Measurements from ENCODE around the gene ST6GALNAC5. TPM values are rescaled to one million over a fixed set of nuclear protein-coding genes. Genes with fewer than 3 reads are reported as not detected.

ST6GALNAC5 gene
- total RNA-seq, 1 experiment from 2014 or later, result not detected

DNA sequence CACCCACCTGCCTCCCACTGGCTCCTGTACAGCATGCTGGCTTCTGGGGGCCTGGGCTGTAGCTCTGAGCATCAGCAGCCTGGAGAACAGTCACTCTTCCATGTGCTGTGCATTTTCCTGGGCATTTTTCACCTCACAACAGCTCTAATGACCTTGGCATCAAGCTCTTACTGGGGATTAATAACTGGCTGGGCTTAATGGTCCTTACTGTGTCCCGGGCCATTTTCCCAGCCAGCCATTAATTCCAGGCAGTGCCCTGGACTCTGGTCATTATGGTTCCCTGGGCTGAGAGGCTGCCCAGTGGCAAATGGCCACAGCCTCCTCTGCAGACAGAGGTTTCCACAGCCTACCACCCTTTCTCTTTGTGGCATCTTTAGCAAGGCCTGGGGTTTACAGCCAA is 171.8 kb downstream of the ST6GALNAC5 start:
- Histone ChIP-seq H3K36me3 (ENCODE audit: insufficient read depth, low read length) (no peaks in the 10 kb centered on the region), H3K9me3 (ENCODE audit: low read length) (no peaks in the 10 kb centered on the region), H3K27ac (ENCODE audit: low read length) (no peak overlapping the region), H3K4me3 (ENCODE audit: low read length) (no peak overlapping the region), H3K4me1 (ENCODE audit: low read length) (no peaks in the 10 kb centered on the region), H3K79me2 (ENCODE audit: low read length) (no peaks in the 10 kb centered on the region), H3K9ac (ENCODE audit: low read length) (no peak overlapping the region), H2AFZ (ENCODE audit: low read length) (no peak overlapping the region), H3K9me2 (replicated peaks; ENCODE audit: insufficient read depth, low read length) (no peaks in the 10 kb centered on the region), H3K27me3 (ENCODE audit: low read length) (no peaks in the 10 kb centered on the region), H4K20me1 (ENCODE audit: insufficient read depth, low read depth, low read length) (no peaks in the 10 kb centered on the region), H3K4me2 (ENCODE audit: low read depth, low read length, poor library complexity, severe bottlenecking) (no peak overlapping the region)
- no peak for DNase-seq

DNA sequence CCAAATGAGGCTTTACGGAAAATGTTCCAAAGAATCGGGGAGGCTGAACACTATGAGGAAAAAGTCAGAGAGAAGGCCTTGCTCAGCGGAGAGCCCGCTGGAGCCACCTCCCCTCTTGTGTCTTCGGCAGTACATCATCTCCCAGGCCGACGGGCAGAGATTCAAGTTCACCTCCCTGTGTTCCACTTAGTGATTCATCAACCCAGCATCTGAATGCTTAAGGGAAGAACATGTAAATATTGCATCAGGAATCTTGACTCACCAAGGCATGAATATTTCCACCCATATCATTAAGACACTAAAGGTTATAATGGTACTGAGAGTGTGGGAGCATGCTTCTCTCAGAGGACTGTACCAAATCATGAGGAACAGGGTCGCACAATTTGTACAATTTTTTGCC is 172.5 kb downstream of the ST6GALNAC5 start:
- Histone ChIP-seq H3K9ac (ENCODE audit: low read length) (no peak overlapping the region), H3K79me2 (ENCODE audit: low read length) (no peaks in the 10 kb centered on the region), H3K27ac (ENCODE audit: low read length) (no peak overlapping the region), H3K9me3 (ENCODE audit: low read length) (no peaks in the 10 kb centered on the region), H3K4me3 (ENCODE audit: low read length) (no peak overlapping the region), H3K4me1 (ENCODE audit: low read length) (no peaks in the 10 kb centered on the region), H4K20me1 (ENCODE audit: insufficient read depth, low read depth, low read length) (no peaks in the 10 kb centered on the region), H3K27me3 (ENCODE audit: low read length) (no peaks in the 10 kb centered on the region), H2AFZ (ENCODE audit: low read length) (no peak overlapping the region), H3K9me2 (replicated peaks; ENCODE audit: insufficient read depth, low read length) (no peaks in the 10 kb centered on the region), H3K36me3 (ENCODE audit: insufficient read depth, low read length) (no peaks in the 10 kb centered on the region), H3K4me2 (ENCODE audit: low read depth, low read length, poor library complexity, severe bottlenecking) (no peak overlapping the region)
- no peak for DNase-seq

DNA sequence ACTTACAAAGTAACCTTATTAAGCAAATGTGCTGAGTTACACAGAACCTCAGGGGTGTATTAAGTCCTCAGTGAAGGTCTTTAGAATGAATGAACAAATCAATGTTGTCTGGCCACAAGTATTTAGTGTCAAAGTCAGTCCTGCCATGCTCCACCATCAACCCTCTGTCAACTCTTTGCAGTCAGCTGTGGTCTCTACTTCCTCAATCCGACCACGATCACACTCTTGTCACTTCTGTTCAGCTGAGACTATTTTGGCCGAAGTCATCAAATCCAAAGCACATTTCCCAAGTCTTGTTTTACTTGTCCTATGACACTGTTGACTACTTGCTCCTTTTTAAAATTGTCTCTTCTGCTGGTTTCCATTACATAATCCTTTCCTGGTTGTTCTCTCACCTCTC is 173.5 kb downstream of the ST6GALNAC5 start:
- Histone ChIP-seq H3K27ac (ENCODE audit: low read length) (no peak overlapping the region), H3K9me3 (ENCODE audit: low read length) (no peaks in the 10 kb centered on the region), H2AFZ (ENCODE audit: low read length) (no peak overlapping the region), H3K27me3 (ENCODE audit: low read length) (no peaks in the 10 kb centered on the region), H3K36me3 (ENCODE audit: insufficient read depth, low read length) (no peaks in the 10 kb centered on the region), H3K79me2 (ENCODE audit: low read length) (no peaks in the 10 kb centered on the region), H4K20me1 (ENCODE audit: insufficient read depth, low read depth, low read length) (no peaks in the 10 kb centered on the region), H3K4me3 (ENCODE audit: low read length) (no peak overlapping the region), H3K4me2 (ENCODE audit: low read depth, low read length, poor library complexity, severe bottlenecking) (no peak overlapping the region), H3K9ac (ENCODE audit: low read length) (no peak overlapping the region), H3K9me2 (replicated peaks; ENCODE audit: insufficient read depth, low read length) (no peaks in the 10 kb centered on the region), H3K4me1 (ENCODE audit: low read length) (no peaks in the 10 kb centered on the region)
- DNase-seq, result no peak

DNA sequence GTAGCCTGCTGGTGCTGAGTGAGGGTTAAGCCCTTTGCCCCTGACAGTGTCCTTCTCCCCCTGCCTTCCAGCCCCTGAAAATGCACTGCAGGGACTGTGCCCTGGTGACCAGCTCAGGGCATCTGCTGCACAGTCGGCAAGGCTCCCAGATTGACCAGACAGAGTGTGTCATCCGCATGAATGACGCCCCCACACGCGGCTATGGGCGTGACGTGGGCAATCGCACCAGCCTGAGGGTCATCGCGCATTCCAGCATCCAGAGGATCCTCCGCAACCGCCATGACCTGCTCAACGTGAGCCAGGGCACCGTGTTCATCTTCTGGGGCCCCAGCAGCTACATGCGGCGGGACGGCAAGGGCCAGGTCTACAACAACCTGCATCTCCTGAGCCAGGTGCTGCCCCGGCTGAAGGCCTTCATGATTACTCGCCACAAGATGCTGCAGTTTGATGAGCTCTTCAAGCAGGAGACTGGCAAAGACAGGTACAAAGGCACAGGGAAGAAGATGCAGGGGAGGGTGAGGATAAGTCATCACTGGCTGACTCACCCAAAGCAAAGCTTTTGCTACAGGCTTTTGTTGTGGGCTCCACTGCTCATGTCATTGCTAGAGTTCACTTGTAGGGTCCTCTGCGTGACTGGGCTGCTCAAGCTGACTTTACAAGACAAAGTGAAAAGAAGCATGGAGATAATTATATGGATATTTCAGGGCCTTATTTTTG is 177.0 kb downstream of the ST6GALNAC5 start:
- H2AFZ ChIP-seq (ENCODE audit: low read length), result no peak overlapping the region
- DNase-seq, result no peak
- H3K27me3 ChIP-seq (ENCODE audit: low read length), result no peaks in the 10 kb centered on the region
- H3K4me2 ChIP-seq (ENCODE audit: low read depth, low read length, poor library complexity, severe bottlenecking), result no peak overlapping the region
- no peak overlapping the region for H3K4me3 ChIP-seq (ENCODE audit: low read length)
- no peaks in the 10 kb centered on the region for H3K36me3 ChIP-seq (ENCODE audit: insufficient read depth, low read length)
- no peaks in the 10 kb centered on the region for H3K79me2 ChIP-seq (ENCODE audit: low read length)
- H3K27ac ChIP-seq (ENCODE audit: low read length), result no peak overlapping the region
- no peaks in the 10 kb centered on the region for H3K4me1 ChIP-seq (ENCODE audit: low read length)
- no peak overlapping the region for H3K9ac ChIP-seq (ENCODE audit: low read length)
- no peaks in the 10 kb centered on the region for H4K20me1 ChIP-seq (ENCODE audit: insufficient read depth, low read depth, low read length)
- H3K9me2 ChIP-seq (replicated peaks; ENCODE audit: insufficient read depth, low read length), result no peaks in the 10 kb centered on the region
- H3K9me3 ChIP-seq (ENCODE audit: low read length), result no peaks in the 10 kb centered on the region

DNA sequence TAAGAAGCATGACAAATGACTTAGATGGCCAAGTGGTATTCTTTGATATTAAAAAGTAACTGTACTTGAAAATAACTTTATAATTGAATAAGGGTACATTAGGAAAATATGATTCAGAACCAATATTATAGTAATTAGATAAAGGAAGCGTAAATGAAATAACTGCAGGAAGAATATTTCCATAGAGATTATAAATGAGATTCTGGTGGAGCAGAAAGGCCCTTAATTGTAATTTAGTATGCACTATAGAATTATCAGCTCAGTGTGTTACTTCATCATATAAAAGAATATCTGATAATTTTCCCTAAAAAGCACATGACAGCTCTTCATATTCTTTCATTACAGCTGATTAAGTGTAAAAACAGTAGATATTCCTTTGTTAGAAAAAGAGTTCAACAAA is 180.3 kb downstream of the ST6GALNAC5 start:
- no peaks in the 10 kb centered on the region for H3K36me3 ChIP-seq (ENCODE audit: insufficient read depth, low read length)
- no peaks in the 10 kb centered on the region for H4K20me1 ChIP-seq (ENCODE audit: insufficient read depth, low read depth, low read length)
- no peak overlapping the region for H2AFZ ChIP-seq (ENCODE audit: low read length)
- H3K27ac ChIP-seq (ENCODE audit: low read length), result no peak overlapping the region
- no peaks in the 10 kb centered on the region for H3K27me3 ChIP-seq (ENCODE audit: low read length)
- no peaks in the 10 kb centered on the region for H3K9me3 ChIP-seq (ENCODE audit: low read length)
- H3K4me3 ChIP-seq (ENCODE audit: low read length), result no peak overlapping the region
- no peaks in the 10 kb centered on the region for H3K9me2 ChIP-seq (replicated peaks; ENCODE audit: insufficient read depth, low read length)
- H3K4me2 ChIP-seq (ENCODE audit: low read depth, low read length, poor library complexity, severe bottlenecking), result no peak overlapping the region
- H3K9ac ChIP-seq (ENCODE audit: low read length), result no peak overlapping the region
- no peaks in the 10 kb centered on the region for H3K4me1 ChIP-seq (ENCODE audit: low read length)
- DNase-seq, result no peak
- H3K79me2 ChIP-seq (ENCODE audit: low read length), result no peaks in the 10 kb centered on the region

DNA sequence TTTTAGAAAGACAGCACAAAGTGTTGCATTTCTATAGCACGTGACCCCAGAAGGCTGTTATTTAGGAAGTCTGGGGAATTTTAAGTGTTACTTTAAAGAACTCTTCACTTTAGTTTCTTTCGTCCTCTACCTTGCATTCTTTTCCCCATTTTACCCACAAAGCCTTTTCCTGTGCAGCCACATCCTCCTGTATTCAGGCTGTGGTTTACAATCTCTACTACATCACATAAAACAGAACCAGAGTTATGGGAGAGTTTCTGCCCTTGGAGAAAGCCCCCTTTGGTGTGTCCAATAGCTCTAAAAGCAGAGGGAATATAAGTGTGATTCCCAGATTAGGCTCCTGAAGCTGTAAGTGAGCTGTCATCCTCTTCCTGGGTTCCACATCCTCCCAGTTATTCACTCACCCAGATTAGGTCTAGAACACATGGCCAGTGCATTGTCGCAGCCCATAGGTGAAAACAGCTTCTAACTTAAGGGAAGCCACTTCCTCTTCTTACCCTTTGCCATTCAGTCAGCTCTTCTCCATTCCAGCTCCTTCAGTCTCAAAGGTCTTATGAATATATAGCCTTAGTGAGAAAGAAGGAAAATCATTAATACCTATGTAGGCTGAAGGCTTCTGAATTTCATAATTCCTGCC is 180.8 kb downstream of the ST6GALNAC5 start:
- H3K79me2 ChIP-seq (ENCODE audit: low read length), result no peaks in the 10 kb centered on the region
- H3K36me3 ChIP-seq (ENCODE audit: insufficient read depth, low read length), result no peaks in the 10 kb centered on the region
- H2AFZ ChIP-seq (ENCODE audit: low read length), result no peak overlapping the region
- no peak overlapping the region for H3K9ac ChIP-seq (ENCODE audit: low read length)
- no peaks in the 10 kb centered on the region for H3K27me3 ChIP-seq (ENCODE audit: low read length)
- no peak overlapping the region for H3K4me3 ChIP-seq (ENCODE audit: low read length)
- no peak overlapping the region for H3K27ac ChIP-seq (ENCODE audit: low read length)
- no peaks in the 10 kb centered on the region for H3K9me2 ChIP-seq (replicated peaks; ENCODE audit: insufficient read depth, low read length)
- no peak overlapping the region for H3K4me2 ChIP-seq (ENCODE audit: low read depth, low read length, poor library complexity, severe bottlenecking)
- H4K20me1 ChIP-seq (ENCODE audit: insufficient read depth, low read depth, low read length), result no peaks in the 10 kb centered on the region
- H3K4me1 ChIP-seq (ENCODE audit: low read length), result no peaks in the 10 kb centered on the region
- DNase-seq, result no peak
- H3K9me3 ChIP-seq (ENCODE audit: low read length), result no peaks in the 10 kb centered on the region

DNA sequence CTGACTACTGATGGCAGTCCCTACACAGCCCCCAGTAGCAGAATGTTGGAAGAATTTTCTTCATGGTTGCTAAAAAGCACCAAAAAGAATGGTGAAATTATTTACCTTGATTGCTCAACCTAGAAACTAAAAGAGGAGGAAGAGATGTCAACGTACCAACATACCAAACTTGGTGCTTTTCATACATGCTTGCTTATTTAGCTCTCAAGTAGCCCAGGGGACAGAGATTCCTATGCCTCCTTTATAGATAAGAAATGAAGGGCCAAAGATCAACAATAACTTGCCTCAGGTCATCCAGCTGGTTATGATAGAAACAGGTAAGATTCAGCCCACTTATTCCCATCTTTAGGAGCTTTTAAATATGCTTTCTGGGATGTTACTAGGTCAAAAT is 181.3 kb downstream of the ST6GALNAC5 start:
- Histone ChIP-seq H4K20me1 (ENCODE audit: insufficient read depth, low read depth, low read length) (no peaks in the 10 kb centered on the region), H3K4me3 (ENCODE audit: low read length) (no peak overlapping the region), H3K4me1 (ENCODE audit: low read length) (no peaks in the 10 kb centered on the region), H3K27ac (ENCODE audit: low read length) (no peak overlapping the region), H3K9ac (ENCODE audit: low read length) (no peak overlapping the region), H3K36me3 (ENCODE audit: insufficient read depth, low read length) (no peaks in the 10 kb centered on the region), H3K4me2 (ENCODE audit: low read depth, low read length, poor library complexity, severe bottlenecking) (no peak overlapping the region), H3K27me3 (ENCODE audit: low read length) (no peaks in the 10 kb centered on the region), H3K79me2 (ENCODE audit: low read length) (no peaks in the 10 kb centered on the region), H3K9me2 (replicated peaks; ENCODE audit: insufficient read depth, low read length) (no peaks in the 10 kb centered on the region), H2AFZ (ENCODE audit: low read length) (no peak overlapping the region), H3K9me3 (ENCODE audit: low read length) (no peaks in the 10 kb centered on the region)
- DNase-seq, result no peak

DNA sequence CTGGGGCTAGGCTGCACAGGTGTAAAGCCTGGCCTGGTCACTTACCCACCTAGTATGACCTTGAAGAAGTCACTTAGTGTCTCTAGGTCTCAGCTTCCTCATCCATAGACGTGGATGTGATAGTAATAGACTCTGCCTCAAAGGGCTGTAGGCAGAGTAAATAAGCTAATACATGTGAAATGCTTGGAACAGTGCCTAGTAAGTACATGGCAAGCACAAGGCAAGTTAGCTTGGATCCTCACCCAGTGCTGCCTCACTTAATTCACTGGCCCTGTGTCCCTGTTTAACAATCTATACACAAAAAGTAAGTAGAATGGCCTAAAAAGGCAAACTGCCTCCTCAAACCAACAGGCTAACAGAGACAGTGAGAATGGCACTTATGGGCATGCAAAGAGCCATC is 184.1 kb downstream of the ST6GALNAC5 start:
- no peaks in the 10 kb centered on the region for H3K9me2 ChIP-seq (replicated peaks; ENCODE audit: insufficient read depth, low read length)
- no peaks in the 10 kb centered on the region for H3K4me1 ChIP-seq (ENCODE audit: low read length)
- no peaks in the 10 kb centered on the region for H3K9me3 ChIP-seq (ENCODE audit: low read length)
- no peaks in the 10 kb centered on the region for H3K27me3 ChIP-seq (ENCODE audit: low read length)
- H3K9ac ChIP-seq (ENCODE audit: low read length), result no peak overlapping the region
- no peak for DNase-seq
- H2AFZ ChIP-seq (ENCODE audit: low read length), result no peak overlapping the region
- H3K27ac ChIP-seq (ENCODE audit: low read length), result no peak overlapping the region
- H3K4me2 ChIP-seq (ENCODE audit: low read depth, low read length, poor library complexity, severe bottlenecking), result no peak overlapping the region
- H3K4me3 ChIP-seq (ENCODE audit: low read length), result no peak overlapping the region
- H4K20me1 ChIP-seq (ENCODE audit: insufficient read depth, low read depth, low read length), result no peaks in the 10 kb centered on the region
- H3K36me3 ChIP-seq (ENCODE audit: insufficient read depth, low read length), result no peaks in the 10 kb centered on the region
- H3K79me2 ChIP-seq (ENCODE audit: low read length), result no peaks in the 10 kb centered on the region
